NCI-H1930 (cell line): ENCODE results near the gene BMERB1.
"Not testable (repeated sequence)": the region's sequence is repeated elsewhere in the genome, so short reads cannot be mapped to it uniquely, and the experiment has no call there.

Experiments used
- DNase-seq, 2 experiments: peaks; one replicate each; lab custom pipeline; 2025; lab: John Stamatoyannopoulos, UW

BMERB1 gene

DNA sequence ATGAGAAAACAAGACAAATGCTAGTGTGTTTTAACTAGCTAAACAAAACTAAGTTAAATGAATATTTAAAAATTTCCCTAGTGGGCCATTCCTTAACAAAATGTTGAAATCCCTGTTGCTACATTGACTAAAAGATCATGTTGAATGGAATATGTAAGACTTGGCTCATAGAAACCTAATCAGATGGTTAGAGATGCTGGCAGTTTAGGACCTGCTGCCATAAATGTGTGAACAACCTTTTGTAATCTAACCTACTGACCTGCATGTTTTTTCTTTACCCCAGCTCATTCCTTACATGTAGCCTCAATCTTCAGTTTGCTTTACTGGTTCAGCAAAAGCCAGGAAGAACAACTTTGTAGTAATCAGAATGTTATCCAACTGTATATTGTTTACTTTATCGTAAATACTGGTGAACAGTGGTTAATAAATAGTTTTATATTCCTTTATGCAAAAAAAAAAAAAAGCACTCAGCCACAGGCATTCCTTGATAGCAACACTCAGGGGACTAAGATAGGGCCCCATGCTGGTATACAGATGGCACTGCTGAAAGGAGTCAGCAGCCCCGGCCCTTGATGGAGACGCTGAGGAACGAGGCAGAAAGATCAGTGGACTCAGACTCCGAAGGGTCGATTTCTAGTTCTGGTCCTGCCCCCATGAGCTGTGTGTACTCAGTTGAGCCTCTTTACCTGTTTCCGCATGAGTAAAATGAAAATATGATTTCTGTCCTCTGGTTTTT lies 130.4 kb downstream of the BMERB1 start:
- DNase-seq = no peak

DNA sequence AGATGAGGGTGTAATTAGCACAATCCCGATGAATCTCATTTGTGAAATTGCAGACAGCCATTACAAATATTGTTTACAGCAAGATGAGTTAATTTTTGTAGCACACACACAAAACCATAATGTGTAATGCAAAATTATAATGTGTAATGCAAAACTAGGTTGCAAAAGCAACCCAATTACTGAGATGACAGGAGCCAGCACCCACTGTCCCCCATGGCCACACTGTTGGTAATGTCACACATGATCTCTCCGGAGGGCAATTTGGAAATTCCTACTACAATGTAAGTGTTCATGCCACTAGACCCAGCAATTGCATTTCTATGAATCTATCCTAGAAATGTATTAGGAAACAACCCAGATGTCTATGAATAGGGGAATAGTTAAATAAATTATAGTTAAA lies 131.7 kb downstream of the BMERB1 start:
- DNase-seq = no peak

DNA sequence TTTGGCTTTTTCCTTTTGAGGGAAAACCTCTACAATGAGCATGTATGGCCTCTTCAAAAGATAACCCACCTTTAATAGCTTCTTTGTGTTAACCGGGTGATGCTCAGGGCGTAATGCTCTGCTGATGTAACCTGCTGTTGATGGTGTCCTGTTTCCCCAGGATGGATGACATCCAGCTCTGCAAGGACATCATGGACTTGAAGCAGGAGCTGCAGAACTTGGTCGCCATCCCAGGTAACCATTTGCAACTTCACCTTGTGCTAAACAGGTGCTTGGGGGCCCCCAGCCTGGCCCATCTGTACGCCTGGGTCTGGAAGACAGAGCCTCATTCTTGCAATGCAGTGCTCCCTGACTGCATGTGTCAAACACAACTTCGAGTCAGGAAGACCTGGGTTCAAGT lies 133.4 kb downstream of the BMERB1 start:
- DNase-seq = no peak

DNA sequence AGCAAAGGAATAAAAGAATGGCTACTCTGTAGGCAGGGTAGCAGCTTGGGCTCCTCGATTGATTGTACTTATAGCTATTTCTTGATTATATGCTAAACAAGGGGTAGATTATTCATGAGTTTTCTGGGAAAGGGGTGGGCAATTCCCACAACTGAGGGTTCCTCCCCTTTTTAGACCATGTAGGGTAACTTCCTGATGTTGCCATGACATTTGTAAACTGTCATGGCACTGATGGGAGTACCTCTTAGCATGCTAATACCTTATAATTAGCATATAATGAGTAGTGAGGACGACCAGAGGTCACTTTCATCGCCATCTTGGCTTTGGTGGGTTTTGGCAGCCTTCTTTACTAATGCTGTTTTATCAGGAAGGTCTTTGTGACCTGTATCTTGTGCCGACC lies 136.3 kb downstream of the BMERB1 start:
- DNase-seq = not testable (repeated sequence)

DNA sequence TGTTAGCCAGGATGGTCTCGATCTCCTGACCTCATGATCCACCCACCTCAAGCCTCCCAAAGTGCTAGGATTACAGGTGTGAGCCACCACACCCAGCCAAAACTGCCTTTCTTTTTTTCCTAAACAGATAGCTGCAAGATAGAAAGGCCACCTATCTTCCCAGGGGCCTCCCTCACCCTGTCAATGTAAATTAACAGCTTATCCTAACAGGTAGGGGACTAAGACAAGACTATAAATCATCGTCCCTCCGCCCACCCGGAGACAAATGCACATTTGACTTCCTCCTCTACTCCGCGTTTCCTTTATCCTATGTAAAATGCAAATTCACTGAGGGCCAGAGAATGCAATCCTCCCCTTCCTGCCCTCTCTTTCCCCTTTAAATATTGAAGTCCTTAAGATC lies 137.2 kb downstream of the BMERB1 start:
- no peak for DNase-seq

DNA sequence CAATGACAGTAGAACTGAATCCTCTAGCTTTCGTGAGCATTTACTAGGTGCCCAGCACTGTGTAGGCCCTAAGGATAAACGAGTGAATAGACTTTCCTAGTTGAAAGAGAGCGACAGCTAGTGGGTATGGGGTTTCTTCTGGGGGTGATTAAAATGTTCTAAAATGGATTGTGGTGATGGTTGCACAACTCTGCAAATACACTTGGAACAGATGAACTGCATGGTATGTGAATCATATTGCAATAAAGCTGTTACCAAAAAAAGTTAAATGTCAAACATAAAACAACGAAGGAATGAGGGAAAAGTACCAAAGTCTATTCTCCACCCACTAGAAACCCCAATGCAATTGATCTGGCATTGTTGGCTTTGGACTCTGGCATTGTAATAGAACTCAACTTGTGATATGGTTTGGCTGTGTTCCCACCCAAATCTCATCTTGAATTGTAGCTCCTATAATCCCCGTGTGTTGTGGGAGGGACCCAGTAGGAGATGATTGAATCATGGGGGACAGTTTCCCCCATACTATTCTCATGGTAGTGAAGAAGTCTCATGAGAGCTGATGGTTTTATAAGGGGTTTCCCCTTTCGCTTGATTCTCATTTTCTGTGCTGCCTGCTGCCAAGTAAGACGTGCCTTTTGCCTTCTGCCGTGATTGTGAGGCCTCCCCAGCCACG lies 138.1 kb downstream of the BMERB1 start:
- DNase-seq = no peak

DNA sequence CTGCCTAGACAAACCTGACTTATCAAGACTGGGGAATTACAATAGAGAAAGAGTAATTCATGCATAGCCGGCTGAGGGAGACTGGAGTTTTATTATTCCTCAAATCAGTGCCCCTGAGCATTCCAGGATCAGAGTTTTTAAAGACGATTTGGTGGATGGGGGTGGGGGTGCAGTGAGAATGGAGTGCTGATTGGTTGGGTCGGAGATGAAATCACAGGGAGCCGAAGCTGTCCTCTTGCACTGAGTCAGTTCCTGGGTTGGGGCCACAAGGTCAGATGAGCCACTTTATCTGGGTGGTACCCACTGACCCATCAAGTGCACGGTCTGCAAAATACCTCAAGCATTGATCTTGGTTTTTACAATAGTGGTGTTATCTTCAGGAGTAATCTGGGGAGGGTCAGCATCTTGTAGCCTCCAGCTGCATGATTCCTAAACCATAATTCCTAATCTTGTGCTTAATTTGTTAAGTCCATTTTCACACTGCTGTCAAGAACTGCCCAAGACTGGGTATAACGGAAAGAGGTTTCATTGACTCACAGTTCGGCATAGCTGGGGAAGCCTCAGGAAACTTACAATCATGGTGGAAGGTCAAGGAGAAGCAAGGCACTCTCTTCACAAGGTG lies 139.0 kb downstream of the BMERB1 start:
- no peak for DNase-seq

DNA sequence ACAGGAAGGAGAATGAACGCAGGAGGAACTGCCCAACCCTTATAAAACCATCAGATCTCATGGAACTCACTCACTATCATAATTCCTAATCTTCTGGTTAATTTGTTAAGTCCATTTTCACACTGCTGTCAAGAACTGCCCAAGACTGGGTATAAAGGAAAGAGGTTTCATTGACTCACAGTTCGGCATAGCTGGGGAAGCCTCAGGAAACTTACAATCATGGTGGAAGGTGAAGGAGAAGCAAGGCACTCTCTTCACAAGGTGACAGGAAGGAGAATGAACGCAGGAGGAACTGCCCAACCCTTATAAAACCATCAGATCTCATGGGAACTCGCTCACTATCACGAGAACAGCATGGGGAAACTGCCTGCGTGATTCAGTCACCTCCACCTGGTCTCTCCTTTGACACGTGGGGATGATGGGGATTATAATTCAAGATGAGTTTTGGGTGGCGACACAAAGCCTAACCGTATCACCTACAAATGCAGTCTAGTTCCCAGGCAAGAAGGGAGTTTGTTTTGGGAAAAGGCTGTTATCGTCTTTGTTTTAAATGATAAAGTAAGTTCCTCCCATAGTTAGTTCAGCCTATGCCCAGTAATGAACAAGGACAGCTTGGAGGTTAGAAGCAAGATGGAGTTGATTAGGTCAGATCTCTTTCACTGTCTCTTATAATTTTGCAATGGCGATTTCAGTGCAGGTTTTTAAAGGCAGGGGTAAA lies 139.7 kb downstream of the BMERB1 start:
- DNase-seq = not testable (repeated sequence)

DNA sequence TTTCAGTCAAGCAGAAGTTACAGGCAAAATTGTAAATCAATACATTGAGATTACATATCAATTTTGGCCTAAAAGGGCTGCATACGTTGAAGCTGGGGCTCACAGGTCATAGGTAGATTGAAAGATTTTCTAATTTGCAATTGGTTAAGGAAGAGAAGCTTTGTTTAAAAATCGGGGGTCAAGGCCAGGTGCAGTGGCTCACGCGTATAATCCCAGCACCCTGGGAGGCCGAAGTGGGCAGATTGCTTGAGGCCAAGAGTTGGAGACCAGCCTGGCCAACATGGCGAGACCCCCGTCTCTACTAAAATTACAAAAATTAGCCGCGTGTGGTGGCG lies 140.2 kb downstream of the BMERB1 start:
- no peak for DNase-seq

DNA sequence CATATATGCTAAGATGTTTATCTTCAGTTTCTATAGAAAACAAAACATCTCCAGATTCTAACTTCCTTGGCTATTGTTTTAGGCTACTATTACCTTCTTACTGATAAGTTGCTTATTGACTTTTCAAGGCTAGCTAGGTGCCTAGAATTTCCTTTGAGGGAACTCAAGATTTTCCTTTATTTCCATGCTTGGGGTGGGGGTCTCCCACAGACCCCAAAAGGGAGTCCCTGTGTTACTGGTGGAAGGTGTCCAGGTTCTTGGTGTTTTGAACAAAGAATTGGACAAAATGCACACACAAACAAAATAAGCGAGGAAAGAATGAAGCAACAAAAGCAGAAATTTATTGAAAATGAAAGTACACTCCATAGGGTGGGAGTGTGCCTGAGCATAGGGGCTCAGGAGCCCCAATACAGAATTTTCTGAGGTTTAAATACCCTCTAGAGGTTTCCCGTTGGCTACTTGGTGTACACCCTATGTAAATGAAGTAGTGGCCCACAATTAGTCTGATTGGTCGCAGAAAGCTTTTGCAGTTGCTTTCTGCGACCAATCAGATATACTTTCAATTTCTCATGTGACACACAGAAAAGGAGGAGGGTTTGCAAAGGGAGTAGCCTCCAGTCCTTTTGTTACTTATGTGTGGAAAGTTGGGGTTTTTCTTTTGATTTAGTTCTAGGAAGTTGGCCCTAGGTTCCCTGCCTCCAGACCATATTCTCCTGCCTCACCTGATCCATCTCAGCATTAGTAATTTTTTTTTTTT lies 141.1 kb downstream of the BMERB1 start:
- no peak for DNase-seq

DNA sequence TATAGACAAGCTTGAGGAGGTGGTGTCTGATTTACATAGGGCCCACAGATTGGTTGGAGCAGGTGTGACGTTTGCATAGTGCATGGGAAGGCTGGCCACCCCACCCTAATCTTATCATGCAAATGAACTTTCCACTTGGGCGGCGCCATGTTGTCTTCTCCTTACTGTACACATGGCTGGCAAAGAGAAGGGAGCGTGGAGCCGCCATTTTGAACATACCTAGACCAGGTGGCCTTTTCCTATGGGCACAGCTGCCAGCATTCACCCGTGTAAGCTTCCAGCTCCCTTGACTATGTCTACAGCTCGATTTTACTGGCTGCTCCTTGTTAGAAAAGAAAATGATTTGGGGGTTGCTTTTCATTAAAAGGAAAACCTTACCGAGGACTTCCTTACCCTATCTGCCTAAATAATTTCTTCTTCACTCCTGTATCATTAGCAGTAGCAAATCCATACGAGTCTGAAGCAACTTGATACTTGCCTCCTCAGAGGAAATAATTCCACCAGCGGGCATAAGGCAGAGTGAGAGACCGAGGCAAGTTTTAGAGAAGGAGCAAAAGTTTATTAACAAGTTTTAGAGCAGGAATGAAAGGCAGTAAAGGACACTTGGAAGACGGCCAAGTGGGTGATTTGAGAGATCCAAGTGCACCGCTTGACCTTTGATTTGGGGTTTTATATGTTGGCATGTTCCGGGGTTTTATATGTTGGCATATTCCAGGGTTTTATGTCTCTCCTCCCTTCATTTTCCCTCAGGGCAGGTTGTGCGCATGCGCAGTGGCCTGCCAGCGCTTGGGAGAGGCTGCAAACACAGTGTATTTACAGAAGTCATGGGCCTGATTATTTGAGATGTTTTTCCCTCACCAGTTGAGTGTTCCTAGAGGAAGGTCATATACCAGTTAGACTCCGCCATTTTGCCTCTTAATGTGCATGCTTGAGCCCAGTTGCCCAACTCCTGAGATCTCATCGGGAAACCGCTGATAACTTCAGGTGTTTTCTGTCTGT lies 142.9 kb downstream of the BMERB1 start:
- no peak for DNase-seq

DNA sequence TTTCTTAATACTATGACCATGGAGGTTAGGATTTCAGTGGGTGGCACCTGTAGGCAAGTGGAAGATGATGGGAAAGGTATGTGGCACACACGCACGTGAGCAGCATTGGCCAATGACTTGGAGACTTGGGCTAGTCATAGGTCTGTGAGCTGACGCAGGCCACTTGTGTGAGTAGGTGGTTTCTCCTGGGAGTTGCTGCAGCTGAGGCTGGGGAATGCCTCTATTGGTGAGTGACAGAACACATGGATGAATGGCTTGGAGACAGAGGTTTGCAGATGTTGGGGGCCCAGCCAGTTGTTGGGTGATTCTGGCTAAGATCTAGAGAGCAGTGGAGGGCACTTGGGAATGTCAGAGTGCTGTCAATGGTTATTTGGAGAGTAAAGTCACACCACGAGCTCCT lies 144.4 kb downstream of the BMERB1 start:
- DNase-seq = no peak

DNA sequence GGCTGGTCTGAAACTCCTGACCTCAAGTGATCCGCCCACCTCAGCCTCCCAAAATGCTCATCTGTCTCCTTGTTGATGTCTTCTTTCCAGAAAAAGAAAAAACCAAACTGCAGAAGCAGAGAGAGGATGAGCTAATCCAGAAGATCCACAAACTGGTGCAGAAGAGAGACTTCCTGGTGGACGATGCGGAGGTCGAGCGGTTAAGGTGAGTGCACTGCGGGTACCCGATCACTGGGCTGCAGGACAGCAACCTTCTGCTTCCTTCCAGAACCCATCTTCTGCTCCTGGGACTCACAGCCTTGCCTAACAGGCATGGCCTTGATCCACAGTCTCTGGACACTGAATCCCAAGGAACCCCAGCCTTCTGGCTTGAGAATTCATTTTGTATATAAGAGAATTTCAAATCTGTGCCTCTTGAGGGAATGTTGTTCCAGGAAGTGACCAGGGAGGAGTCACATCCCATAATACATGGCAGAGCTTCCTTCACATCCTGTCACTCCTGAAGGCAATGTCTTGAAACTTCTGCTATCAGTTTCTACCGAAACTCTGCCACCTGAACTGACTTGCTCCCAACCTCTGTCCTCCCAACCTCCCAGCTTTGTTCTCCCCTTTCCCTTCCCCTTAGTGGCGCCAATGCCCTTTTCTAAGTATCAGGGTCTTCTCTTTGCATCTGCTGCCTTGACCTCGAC lies 146.9 kb downstream of the BMERB1 start:
- no peak for DNase-seq

DNA sequence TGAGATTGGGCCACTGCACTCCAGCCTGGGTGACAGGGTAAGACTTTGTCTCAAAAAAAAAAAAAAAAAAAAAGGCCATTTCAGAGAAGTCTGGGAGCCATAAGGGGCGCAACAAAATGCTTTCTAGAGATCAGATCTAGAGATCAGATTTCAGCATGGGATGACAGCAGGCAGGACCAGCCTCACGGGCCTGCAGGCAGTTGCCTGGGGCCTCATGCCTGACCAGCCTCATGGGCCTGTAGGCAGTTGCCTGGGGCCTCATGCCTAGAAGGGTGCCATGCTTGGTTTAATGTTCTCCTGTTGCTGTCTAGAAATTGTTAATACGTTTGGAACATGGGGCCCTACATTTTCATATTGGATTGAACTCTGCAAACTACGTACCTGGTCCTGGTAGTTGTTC lies 149.1 kb downstream of the BMERB1 start:
- no peak for DNase-seq

DNA sequence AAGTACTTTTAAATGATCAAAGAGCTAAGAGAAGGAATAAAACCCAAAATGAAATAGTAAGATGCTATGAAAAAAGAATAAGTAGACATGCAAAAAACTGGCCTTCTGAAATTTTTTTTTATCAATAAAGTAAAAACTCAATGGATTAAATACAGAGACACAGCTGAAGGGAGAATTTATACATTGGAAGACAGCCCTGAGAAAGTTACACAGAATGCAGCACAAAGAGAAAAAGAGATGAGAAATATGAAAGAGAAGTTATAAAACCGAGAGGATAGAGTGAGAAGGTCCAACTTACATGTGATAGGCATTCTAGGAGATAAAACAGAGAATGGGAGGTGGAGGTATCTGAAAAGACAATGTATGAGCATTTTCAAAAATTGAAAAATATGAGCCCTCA lies 151.6 kb downstream of the BMERB1 start:
- no peak for DNase-seq

DNA sequence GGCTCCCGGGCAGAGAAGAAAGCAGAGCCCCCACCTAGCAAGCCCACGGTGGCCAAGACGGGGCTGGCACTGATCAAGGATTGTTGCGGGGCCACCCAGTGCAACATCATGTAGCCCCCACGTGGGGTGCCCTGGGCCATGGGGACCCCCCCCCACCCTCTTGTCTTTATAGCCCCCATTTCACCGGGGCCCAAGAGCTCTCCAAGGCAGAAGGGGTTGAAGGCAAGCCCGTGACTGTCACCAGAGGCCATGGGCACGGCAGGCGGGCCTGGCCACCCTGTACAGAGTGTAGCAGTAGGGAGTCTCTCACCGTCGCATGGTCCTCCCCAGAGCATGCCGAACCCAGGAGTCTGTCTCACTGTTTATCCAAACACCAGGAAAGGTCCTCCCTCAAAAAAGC lies 152.3 kb downstream of the BMERB1 start:
- DNase-seq = no peak

DNA sequence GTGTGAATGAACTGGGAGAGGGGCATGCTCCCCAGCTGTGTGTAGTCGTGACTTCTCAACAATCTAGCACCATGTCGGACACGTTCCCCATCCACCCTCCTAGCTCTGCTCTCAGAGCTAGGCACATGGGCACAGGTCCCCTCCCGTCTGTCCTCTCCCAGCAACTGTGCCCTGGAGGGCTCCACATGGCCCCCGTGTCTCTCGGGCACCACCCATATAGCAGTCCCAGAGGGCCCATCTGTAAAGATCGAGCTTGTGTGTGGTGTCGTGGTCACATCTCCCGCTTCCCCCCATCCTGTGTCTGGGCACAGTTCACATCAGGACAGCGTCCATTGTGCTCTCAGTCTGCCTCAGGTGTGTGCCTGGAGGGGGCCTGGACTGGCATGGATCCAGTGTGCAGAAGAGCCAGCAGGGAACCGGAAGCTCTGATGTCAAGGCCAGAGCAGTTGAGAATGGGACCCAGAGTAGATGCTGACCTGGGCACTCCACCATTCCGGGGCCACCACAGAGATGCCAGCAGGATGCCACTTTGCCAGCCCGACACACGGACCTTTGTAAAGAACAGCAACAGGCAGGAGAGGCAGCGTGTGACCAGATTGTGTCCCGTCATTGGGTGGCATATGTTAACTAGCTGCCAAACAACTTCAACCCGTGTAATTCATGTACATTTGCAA lies 152.9 kb downstream of the BMERB1 start:
- no peak for DNase-seq

DNA sequence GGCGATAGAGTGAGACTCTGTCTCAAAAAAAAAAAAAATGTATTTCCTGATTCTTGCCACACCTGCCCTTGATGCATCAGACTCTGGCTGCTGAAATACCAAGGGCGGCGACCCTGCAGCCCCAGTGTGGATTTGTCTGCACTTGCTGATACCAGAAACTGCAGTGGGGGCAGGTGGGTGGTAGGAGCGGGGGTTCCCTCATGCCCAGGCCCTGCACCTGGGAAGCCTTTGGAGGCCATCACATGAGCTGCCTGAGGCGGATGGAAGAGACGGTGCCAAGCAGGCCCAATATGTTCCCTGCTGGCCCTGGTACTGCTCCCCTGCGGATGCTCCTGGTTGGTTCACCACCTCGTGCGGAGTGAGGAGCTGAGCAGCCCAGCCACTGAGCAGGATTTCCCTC lies 157.9 kb downstream of the BMERB1 start:
- DNase-seq = no peak

DNA sequence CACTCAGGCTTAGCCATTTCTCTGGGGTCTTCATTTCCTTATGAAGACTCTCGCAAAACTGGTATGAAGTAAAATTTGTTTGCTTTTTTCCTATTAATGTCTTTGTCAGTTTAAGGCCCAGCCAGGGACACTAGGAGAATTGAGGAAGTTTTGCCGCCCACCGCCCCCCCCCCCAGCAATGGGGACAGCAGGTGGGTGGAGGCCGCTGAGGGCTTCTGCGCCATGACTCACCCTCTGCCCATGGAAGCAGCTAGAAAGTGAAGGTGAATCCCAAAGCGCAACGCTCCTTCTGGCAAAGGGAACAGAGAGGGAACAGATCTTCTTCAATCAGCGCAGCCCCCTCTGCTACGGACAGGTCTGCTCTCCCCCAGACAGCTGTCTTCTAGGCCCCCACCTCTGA lies 158.8 kb downstream of the BMERB1 start:
- DNase-seq = no peak
